Activated naive CD4-positive, alpha-beta T cell treated with anti-CD3 and anti-CD28 coated beads, Interleukin-2, amount 10 ng/mL, durations not matched to agents 7 days and 5 days (primary cell): ENCODE measurements around the gene RAD51B.
"Not testable (repeated sequence)": the region's sequence is repeated elsewhere in the genome, so short reads cannot be mapped to it uniquely, and the experiment has no call there.

ENCODE experiments used
- CTCF ChIA-PET: fragments of 350-600 bp; sonication (Branson Sonifier 250); formaldehyde crosslinking; loops from one replicate; lab custom pipeline; 2021; ENCODE audit warnings: antibody characterized with exemption; lab: Charles Lee
- DNase-seq: peaks from one replicate; pipeline ENCODE4 v3.0.0-alpha.2; 2020
- H3K27ac Mint-ChIP-seq: one replicate; pipeline ENCODE4 v1.8.0; 2021; ENCODE audit warnings: mild to moderate bottlenecking, moderate library complexity, mixed read lengths
- H3K27me3 Mint-ChIP-seq: one replicate; pipeline ENCODE4 v1.8.0; 2021; ENCODE audit warnings: mild to moderate bottlenecking, mixed read lengths
- H3K36me3 Mint-ChIP-seq: one replicate; pipeline ENCODE4 v1.8.0; 2021; ENCODE audit warnings: mixed read lengths
- H3K4me1 Mint-ChIP-seq: one replicate; pipeline ENCODE4 v1.8.0; 2021; ENCODE audit warnings: mixed read lengths
- H3K4me3 Mint-ChIP-seq: one replicate; pipeline ENCODE4 v1.8.0; 2021; ENCODE audit warnings: mild to moderate bottlenecking, moderate library complexity, mixed read lengths
- H3K9me3 Mint-ChIP-seq: one replicate; pipeline ENCODE4 v1.8.0; 2021; ENCODE audit warnings: mixed read lengths

RAD51B gene

DNA sequence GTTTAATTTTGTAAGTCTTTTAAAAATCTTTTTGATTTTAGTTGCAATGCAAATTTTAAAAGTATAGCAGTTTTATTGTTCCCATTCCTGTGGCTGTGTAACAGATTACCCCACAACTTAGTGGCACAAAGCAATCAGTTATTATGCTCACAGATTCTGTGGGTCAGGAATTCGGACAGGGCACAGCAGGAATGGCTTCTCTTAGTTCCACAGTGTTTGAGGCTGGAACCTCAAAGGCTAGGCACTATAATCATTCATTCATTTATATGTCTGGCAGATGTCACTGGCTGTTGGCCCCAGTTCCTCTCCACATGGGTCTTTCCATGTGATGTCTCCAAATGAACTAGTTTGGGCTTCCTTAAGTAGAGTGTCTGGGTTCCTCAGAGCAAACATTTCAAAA, 193.3 kb downstream of the RAD51B start:
- Mint-ChIP-seq H3K27me3 (no peaks in the 10 kb centered on the region), H3K9me3 (no peaks in the 10 kb centered on the region), H3K4me1 (no peaks in the 10 kb centered on the region), H3K4me3 (no peak overlapping the region), H3K27ac (no peak overlapping the region), H3K36me3 (no peaks in the 10 kb centered on the region)
- CTCF ChIA-PET: no interaction called here
- no peak for DNase-seq

DNA sequence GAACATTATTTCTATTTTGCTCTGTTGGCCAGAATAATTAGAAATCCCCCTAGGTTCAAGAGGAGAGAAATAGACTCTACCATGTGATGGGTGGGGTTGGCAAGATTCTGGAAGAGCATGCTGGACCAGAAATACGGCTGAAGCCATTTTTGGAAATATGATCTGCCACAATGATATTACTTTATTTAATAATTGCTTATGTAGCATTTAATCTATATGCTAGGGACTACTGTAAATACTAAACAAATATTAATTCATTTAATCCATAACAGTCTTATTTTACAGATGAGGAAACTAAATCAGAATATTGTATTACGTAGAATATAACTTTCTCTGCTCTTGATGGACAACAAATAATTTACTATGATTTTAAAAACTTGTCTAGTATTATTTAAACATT, 193.7 kb downstream of the RAD51B start:
- H3K27ac Mint-ChIP-seq: no peak overlapping the region
- H3K9me3 Mint-ChIP-seq: no peaks in the 10 kb centered on the region
- H3K4me1 Mint-ChIP-seq: no peaks in the 10 kb centered on the region
- no peaks in the 10 kb centered on the region for H3K36me3 Mint-ChIP-seq
- H3K27me3 Mint-ChIP-seq: no peaks in the 10 kb centered on the region
- CTCF ChIA-PET: no interaction called here
- no peak for DNase-seq
- H3K4me3 Mint-ChIP-seq: no peak overlapping the region

DNA sequence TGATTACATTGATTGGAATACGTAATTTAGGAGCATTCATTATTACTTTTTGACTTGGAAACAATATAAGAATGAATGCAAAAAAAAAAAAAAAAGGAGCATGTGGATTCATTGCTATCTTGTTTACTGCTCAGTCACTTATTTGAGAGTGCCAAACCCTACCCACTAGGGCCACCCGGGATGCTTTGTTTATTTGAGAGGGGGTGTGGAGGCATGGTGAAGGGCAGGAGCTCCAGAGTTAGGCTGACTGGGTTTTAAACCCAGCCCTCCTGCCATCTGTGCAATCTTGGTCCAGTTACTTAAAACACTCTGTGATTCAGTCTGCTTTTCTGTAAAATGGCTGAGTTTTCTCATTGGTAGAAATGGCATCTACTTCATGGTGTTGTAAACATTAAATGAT, 195.2 kb downstream of the RAD51B start:
- Mint-ChIP-seq H3K36me3 (no peaks in the 10 kb centered on the region), H3K27me3 (no peaks in the 10 kb centered on the region), H3K4me3 (no peak overlapping the region), H3K27ac (no peak overlapping the region), H3K4me1 (no peaks in the 10 kb centered on the region), H3K9me3 (no peaks in the 10 kb centered on the region)
- CTCF ChIA-PET: no interaction called here
- no peak for DNase-seq

DNA sequence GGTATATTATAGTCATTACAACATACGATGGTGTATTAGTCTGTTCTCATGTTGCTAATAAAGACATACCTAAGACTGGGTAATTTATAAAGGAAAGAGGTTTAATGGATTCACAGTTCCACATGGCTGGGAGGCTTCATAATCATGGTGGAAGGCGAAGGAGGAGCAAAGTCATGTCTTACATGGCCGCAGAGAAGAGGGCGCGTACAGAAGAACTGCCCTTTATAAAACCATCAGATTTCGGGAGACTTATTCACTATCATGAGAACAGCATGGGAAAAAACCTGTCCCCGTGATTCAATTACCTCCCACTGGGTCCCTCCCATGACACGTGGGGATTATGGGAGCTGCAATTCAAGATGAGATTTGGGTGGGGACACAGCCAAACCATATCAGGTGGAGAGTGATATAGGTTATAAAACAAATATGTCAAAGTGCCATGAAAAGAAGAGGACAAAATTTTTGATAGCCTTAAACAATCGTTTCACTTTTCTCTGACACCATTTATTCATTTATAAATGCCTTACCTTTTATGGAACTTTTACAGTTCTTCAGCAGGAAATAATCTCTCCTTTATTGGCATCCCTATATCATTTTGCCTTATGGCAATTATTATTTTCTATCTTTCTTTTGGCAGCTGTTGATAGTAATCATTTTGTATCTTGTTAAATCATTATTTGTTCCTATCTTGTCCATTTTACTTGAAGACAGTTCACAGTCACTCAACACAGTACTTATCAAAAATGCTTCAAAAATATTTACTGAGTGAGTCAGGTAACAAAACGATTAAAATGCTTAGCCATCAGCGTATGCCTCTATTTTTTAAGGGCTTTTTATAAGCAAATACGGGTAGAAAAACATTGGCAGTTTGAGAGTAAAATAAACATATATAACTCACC, 196.0 kb downstream of the RAD51B start:
- no peaks in the 10 kb centered on the region for H3K36me3 Mint-ChIP-seq
- no peak for DNase-seq
- CTCF ChIA-PET: no interaction called here
- no peaks in the 10 kb centered on the region for H3K4me1 Mint-ChIP-seq
- no peak overlapping the region for H3K4me3 Mint-ChIP-seq
- no peak overlapping the region for H3K27ac Mint-ChIP-seq
- no peaks in the 10 kb centered on the region for H3K27me3 Mint-ChIP-seq
- H3K9me3 Mint-ChIP-seq: no peaks in the 10 kb centered on the region

DNA sequence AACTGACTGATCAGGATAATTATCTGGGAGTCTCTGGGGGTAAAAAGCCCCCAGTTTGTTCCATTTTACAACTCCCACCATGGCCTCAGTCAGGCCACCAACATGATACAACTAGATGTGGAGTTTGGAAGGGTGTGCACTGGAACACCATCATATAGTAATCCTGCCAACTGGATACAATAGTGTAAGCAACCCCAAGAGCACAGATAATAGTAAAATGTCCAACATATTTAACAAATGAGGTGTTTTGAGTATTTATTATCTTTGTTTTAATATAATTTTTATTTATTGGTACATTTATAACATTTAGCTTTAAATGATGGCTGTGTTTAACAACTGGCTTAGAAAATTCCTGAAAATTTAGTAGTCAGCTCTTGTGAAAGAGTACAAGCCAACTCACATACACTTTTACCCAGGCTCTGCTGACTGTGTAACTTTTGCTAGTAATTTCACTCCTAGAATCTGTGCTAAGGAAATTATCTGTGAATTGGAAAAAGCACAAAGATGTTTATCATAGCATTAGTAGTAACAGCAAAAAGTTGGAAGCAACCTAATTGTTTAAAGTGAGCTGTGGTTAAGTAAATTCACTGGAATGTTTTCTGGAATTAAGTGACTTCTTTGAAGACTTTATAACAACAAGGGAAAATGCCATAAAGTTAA, 196.8 kb downstream of the RAD51B start:
- Mint-ChIP-seq H3K36me3 (no peaks in the 10 kb centered on the region), H3K27me3 (no peaks in the 10 kb centered on the region), H3K9me3 (no peaks in the 10 kb centered on the region), H3K4me3 (no peak overlapping the region), H3K4me1 (no peaks in the 10 kb centered on the region), H3K27ac (no peak overlapping the region)
- CTCF ChIA-PET: no interaction called here
- no peak for DNase-seq

DNA sequence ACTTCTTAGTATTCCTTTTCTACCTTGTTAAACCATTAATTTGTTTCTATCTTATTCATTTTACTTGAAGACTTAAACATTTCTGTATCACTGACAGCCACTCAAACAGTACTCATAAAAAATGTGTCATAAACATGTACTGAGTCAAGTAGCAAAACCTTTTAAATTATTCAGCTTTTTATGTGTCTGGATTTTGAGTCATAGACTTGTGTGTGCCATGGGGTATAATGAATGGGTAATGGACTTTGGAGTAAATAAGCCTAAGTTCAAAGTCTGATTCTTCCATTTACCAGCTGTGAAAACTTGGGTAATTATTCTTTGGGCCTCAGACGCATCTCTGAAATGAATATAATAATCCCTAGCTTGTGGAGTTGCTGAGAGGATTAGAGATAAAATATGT, 199.0 kb downstream of the RAD51B start:
- DNase-seq: no peak
- no peaks in the 10 kb centered on the region for H3K36me3 Mint-ChIP-seq
- H3K9me3 Mint-ChIP-seq: no peaks in the 10 kb centered on the region
- no peaks in the 10 kb centered on the region for H3K4me1 Mint-ChIP-seq
- no peak overlapping the region for H3K4me3 Mint-ChIP-seq
- H3K27me3 Mint-ChIP-seq: no peaks in the 10 kb centered on the region
- H3K27ac Mint-ChIP-seq: no peak overlapping the region
- CTCF ChIA-PET: no interaction called here

DNA sequence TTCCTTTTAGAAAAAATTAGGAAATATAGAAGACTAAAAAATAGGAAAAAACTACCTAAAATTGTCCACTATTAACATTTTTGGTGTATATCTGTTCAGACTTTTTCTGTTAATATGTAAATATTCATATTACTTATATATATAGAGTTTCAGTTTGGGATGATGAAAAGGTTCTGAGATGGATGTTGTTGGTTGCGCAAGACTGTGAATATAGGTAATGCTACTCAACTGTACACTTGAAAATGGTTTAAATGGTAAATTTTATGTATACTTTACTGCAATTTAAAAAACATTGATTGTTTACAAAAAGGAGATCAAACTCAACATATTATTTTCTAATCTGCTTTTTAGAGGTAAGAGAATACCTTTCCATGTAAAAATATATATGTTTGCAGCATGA, 200.9 kb downstream of the RAD51B start:
- H3K4me3 Mint-ChIP-seq: no peak overlapping the region
- H3K27ac Mint-ChIP-seq: no peak overlapping the region
- H3K9me3 Mint-ChIP-seq: no peaks in the 10 kb centered on the region
- no peaks in the 10 kb centered on the region for H3K36me3 Mint-ChIP-seq
- DNase-seq: no peak
- CTCF ChIA-PET: no interaction called here
- no peaks in the 10 kb centered on the region for H3K4me1 Mint-ChIP-seq
- H3K27me3 Mint-ChIP-seq: no peaks in the 10 kb centered on the region

DNA sequence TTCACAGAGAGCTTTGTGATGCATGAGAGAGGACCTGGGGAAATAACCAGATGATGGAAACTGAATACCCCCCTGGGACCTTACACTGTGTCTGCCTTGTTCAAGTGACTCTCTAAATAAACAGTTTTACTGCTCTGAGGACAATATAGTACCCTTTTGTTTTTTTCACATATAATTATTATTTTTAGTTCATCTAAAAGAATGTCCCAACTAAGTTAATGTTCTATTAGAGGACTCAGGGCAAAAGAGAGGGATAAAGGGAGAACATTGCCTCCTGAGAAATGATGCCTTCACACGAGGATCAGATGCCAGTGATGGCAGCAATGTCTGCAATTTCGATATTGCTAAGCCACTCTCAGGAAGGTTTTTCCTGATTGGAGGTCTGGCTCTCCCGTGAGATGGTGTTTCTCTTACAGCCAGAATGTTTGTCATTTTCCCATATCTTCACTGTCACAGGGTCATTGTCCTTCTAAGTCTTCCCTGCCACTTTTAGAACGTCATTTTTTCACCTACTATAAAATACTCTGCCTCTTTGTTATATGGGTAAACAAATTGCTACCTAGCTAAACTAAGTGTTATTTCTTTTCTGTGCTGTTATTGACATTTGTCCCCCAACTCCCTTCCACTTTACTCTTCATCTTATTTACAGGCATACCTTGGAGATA, 201.6 kb downstream of the RAD51B start:
- CTCF ChIA-PET: no interaction called here
- H3K27ac Mint-ChIP-seq: no peak overlapping the region

DNA sequence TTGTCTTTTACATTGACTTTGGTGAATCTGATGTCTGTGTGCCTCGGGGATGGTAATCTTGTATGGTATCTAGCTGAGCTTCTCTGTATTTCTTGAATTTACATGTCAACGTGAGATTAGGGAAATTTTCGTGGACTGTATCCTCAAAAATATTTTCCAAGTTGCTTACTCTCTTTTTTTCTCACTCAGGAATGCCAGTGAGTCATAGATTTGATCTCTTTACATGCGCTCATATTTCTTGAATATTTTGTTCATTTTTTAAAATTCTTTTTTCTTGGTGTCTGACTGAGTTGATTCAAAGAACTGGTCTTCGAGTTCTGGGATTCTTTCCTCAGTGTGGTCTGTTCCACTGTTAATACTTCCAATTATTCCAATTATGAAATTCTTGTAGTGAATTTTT, 207.7 kb downstream of the RAD51B start:
- H3K36me3 Mint-ChIP-seq: no peaks in the 10 kb centered on the region

More for the DNA sequence above, 201.6 kb downstream of the RAD51B start:
- H3K4me3 Mint-ChIP-seq: no peak overlapping the region
- no peaks in the 10 kb centered on the region for H3K9me3 Mint-ChIP-seq
- H3K36me3 Mint-ChIP-seq: no peaks in the 10 kb centered on the region
- DNase-seq: no peak
- H3K4me1 Mint-ChIP-seq: no peaks in the 10 kb centered on the region
- H3K27me3 Mint-ChIP-seq: no peaks in the 10 kb centered on the region

DNA sequence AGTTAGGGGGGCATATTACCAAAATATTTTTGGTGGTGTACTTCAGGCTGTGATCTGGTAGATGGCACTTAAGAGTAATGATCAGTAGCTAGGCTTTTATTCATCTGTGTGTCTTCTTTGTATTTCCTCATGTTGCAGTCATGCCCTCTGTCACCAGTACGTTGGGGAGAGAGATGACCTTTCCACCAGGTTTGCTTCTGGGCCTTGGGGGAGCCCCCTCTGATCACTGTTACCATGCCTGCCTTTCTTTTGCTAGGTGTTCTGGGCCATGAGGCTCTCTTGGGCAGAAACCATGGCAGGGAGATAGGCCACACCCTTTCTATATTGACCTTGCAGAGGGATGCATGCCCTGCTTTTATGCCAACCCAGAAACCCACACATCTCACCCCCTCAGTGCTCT, 208.5 kb downstream of the RAD51B start:
- no peaks in the 10 kb centered on the region for H3K36me3 Mint-ChIP-seq
- no peaks in the 10 kb centered on the region for H3K4me1 Mint-ChIP-seq
- no peak overlapping the region for H3K27ac Mint-ChIP-seq
- CTCF ChIA-PET: no interaction called here
- DNase-seq: no peak
- peaks cover 5% of the 10 kb centered on the region for H3K9me3 Mint-ChIP-seq
- no peak overlapping the region for H3K4me3 Mint-ChIP-seq
- no peaks in the 10 kb centered on the region for H3K27me3 Mint-ChIP-seq

More for the DNA sequence above, 207.7 kb downstream of the RAD51B start:
- Mint-ChIP-seq H3K9me3 (peaks cover 5% of the 10 kb centered on the region), H3K4me1 (no peaks in the 10 kb centered on the region), H3K4me3 (no peak overlapping the region), H3K27me3 (no peaks in the 10 kb centered on the region), H3K27ac (no peak overlapping the region)
- DNase-seq: no peak
- CTCF ChIA-PET: no interaction called here

DNA sequence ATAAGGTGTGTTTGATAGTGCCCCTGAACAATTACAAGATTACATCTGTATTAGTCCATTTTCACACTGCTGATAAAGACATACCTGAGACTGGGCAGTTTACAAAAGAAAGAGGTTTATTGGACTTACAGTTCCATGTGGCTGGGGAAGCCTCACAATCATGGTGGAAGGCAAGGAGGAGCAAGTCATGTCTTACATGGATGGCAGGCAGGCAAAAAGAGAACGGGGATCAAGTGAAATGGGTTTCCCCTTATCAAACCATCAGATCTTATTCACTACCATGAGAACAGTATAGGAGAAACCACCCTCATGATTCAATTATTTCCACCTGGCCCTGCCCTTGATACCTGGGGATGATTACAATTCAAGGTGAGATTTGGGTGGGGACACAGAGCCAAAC, 211.4 kb downstream of the RAD51B start:
- H3K36me3 Mint-ChIP-seq, H3K4me3 Mint-ChIP-seq, DNase-seq, H3K4me1 Mint-ChIP-seq, CTCF ChIA-PET, H3K9me3 Mint-ChIP-seq, H3K27me3 Mint-ChIP-seq, H3K27ac Mint-ChIP-seq: not testable (repeated sequence)

DNA sequence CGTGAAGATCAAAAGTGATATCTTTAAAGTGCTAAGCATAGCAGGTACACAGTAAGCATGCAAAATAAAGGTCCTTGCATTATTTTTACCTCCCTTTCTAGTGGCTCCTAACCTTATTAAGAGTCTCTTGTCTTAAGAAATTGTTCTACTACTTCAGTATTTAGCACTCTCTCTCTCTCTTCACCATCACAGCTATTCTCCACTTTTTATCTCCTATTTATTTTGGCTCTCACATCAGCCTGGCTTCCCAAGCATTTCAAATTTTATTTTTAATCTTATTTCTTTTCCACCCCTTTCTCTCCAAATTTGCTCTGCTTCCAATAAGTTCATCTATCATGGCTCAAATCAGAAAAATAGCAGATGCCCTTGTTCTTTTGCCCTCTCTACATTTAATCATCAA, 212.6 kb downstream of the RAD51B start:
- DNase-seq: no peak
- H3K36me3 Mint-ChIP-seq: no peaks in the 10 kb centered on the region
- H3K27ac Mint-ChIP-seq: no peak overlapping the region
- CTCF ChIA-PET: no interaction called here
- H3K4me3 Mint-ChIP-seq: no peak overlapping the region
- no peaks in the 10 kb centered on the region for H3K4me1 Mint-ChIP-seq
- peaks cover 5% of the 10 kb centered on the region for H3K9me3 Mint-ChIP-seq
- no peaks in the 10 kb centered on the region for H3K27me3 Mint-ChIP-seq

DNA sequence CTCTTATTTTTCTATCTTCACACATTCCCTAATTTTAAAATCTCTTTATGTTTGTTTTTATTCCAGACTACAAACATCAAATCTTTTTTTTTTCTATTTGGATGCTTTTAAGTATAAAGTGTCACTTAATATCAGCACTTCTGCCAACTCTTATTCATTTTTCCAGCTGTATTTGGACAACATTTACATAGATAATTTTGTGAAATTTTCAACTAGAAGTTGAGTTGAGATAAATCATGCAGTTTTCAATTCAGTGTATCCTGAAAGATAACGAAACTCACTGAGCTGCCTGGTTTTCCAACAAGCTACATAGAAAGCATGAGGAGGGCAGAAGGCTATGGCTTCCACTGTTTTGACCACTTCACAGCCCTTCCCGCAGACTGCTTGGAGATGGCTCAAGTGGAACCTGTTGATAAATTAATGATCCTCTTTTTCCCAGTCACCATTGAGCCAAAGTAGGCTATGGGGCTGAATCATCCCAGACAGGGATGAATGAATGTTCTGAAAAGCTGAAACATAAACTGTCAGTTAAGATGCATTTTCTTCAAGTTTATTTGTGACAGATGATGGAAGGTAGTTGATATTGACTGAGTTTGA, 213.9 kb downstream of the RAD51B start:
- CTCF ChIA-PET: no interaction called here
- Mint-ChIP-seq H3K27ac (no peak overlapping the region), H3K27me3 (no peaks in the 10 kb centered on the region)

DNA sequence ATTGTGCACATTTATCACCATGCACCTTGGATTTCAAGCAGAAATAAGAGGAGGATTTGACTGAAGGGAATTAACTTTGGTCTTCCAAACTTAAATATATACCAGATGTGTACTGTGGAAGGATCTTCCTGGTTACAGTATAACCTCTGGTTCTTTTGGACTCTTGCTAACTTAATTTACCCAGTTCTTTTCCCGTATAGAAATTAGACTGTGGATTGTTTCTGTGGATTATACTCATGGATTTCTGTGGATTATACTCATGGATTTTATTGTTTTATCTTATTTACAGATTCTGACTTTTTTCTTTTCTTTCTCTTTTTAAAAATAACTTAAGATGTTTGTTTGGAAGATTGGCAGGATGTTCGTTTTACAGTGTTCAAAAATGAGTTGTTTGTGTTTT, 215.3 kb downstream of the RAD51B start:
- CTCF ChIA-PET: no interaction called here
- no peak for DNase-seq
- H3K27ac Mint-ChIP-seq: no peak overlapping the region
- H3K4me3 Mint-ChIP-seq: no peak overlapping the region
- no peaks in the 10 kb centered on the region for H3K36me3 Mint-ChIP-seq
- H3K4me1 Mint-ChIP-seq: no peaks in the 10 kb centered on the region
- H3K27me3 Mint-ChIP-seq: no peaks in the 10 kb centered on the region
- peaks cover 5% of the 10 kb centered on the region for H3K9me3 Mint-ChIP-seq

More for the DNA sequence above, 213.9 kb downstream of the RAD51B start:
- H3K4me3 Mint-ChIP-seq: no peak overlapping the region
- peaks cover 5% of the 10 kb centered on the region for H3K9me3 Mint-ChIP-seq
- H3K4me1 Mint-ChIP-seq: no peaks in the 10 kb centered on the region
- H3K36me3 Mint-ChIP-seq: no peaks in the 10 kb centered on the region
- DNase-seq: no peak
